Limb (tissue), 2 donors: ENCODE data around the gene KISS1.
"Not testable (repeated sequence)": the region's sequence is repeated elsewhere in the genome, so short reads cannot be mapped to it uniquely, and the experiment has no call there.

Source experiments
- DNase-seq, 2 donors: peaks; one replicate each; pipeline ENCODE4 v3.0.0-alpha.2; 2016; ENCODE audit errors: extremely low spot score in 2 of 2

The KISS1 gene

GRCh38 chr1:204196068-204196795 lies at the start of gene KISS1:
Gene KISS1 (minus strand): TSS chr1:204196491. CDS start chr1:204192876, 3,615 bp downstream.
- DNase-seq, result no peak

GRCh38 chr1:204242920-204243319 lies 46.6 kb upstream of the KISS1 start:
- no peak for DNase-seq

- DNase-seq, result no peak
These were observed 45.6 kb upstream of the KISS1 start for GRCh38 chr1:204241914-204242313.

GRCh38 chr1:204241050-204241449 lies 44.8 kb upstream of the KISS1 start:
- DNase-seq, result no peak

- DNase-seq, result no peak
These were observed 43.9 kb upstream of the KISS1 start for GRCh38 chr1:204240233-204240632.

- not testable (repeated sequence) for DNase-seq
These were observed 43.1 kb upstream of the KISS1 start for GRCh38 chr1:204239401-204239800.

- not testable (repeated sequence) for DNase-seq
These were observed 42.2 kb upstream of the KISS1 start for GRCh38 chr1:204238520-204238919.

- DNase-seq, result not testable (repeated sequence)
These were observed 41.2 kb upstream of the KISS1 start for GRCh38 chr1:204237515-204237914.

- DNase-seq, result peak in 1 of 2 donors; percentile 32
These were observed 36.2 kb upstream of the KISS1 start for GRCh38 chr1:204232526-204232925.

- DNase-seq, result no peak
These were observed 33.9 kb upstream of the KISS1 start for GRCh38 chr1:204230211-204230610.

- DNase-seq, result no peak
These were observed 32.6 kb upstream of the KISS1 start for GRCh38 chr1:204228896-204229295.

- DNase-seq, result no peak
These were observed 31.9 kb upstream of the KISS1 start for GRCh38 chr1:204227996-204228785.

GRCh38 chr1:204227351-204227750 lies 31.1 kb upstream of the KISS1 start:
- DNase-seq, result no peak

GRCh38 chr1:204225841-204226735 lies 29.8 kb upstream of the KISS1 start:
- no peak for DNase-seq

- DNase-seq, result no peak
These were observed 28.4 kb upstream of the KISS1 start for GRCh38 chr1:204224655-204225054.

- no peak for DNase-seq
These were observed 27.0 kb upstream of the KISS1 start for GRCh38 chr1:204223129-204223860.

GRCh38 chr1:204222764-204223055 lies 26.4 kb upstream of the KISS1 start:
- DNase-seq, result peak in 1 of 2 donors; percentile 21

GRCh38 chr1:204222006-204222763 lies 25.9 kb upstream of the KISS1 start:
- no peak for DNase-seq

- DNase-seq, result no peak
These were observed 25.0 kb upstream of the KISS1 start for GRCh38 chr1:204221271-204221670.

GRCh38 chr1:204219971-204220616 lies 23.8 kb upstream of the KISS1 start:
- DNase-seq, result no peak
